HFFc6 (cell line): ENCODE results near the gene ARL14. TPM values are rescaled to one million over a fixed set of nuclear protein-coding genes. Genes with fewer than 3 reads are reported as not detected.
A peak's percentile ranks its signal among the peaks of the same experiment; 100 is the strongest.

Experiments used
- DNase-seq: peaks from one replicate; pipeline ENCODE4 v3.0.0-alpha.2; 2018
- H3K27ac Mint-ChIP-seq: 2 replicates; pipeline ENCODE4 v1.8.0; 2020; ENCODE audit warnings: mild to moderate bottlenecking, mixed read lengths
- H3K27me3 Mint-ChIP-seq: 2 replicates; pipeline ENCODE4 v1.8.0; 2021; ENCODE audit warnings: mild to moderate bottlenecking, moderate library complexity, mixed read lengths; ENCODE audit not compliant: insufficient read depth
- H3K36me3 Mint-ChIP-seq: 2 replicates; pipeline ENCODE4 v1.8.0; 2021; ENCODE audit warnings: low read depth, mixed read lengths
- H3K4me1 Mint-ChIP-seq: 2 replicates; pipeline ENCODE4 v1.8.0; 2020; ENCODE audit warnings: low read depth, mixed read lengths
- H3K4me3 Mint-ChIP-seq: 2 replicates; pipeline ENCODE4 v1.8.0; 2020; ENCODE audit warnings: mild to moderate bottlenecking, moderate library complexity, mixed read lengths
- H3K9me3 Mint-ChIP-seq: 2 replicates; pipeline ENCODE4 v1.8.0; 2020; ENCODE audit warnings: mild to moderate bottlenecking, mixed read lengths
- CTCF ChIP-seq: fragments of 200-600 bp; sonication (generic); IDR thresholded peaks from 2 replicates; pipeline ENCODE4 v1.5.0; 2021; ENCODE audit warnings: antibody characterized with exemption, mild to moderate bottlenecking
- total RNA-seq, 6 experiments: library from RNA; stranded (reverse); fragmentation: NEBNext Ultra II Directional; extraction: Animal tissue kit (Norgen Biotek cat#: 25700); gene quantifications; 2 replicates in 1 of 6; 3 replicates in 5 of 6; pipeline ENCODE4 v1.2.3, GENCODE V29; 2021

The ARL14 gene
- total RNA-seq, 6 experiments from 2014 or later: 0.14 to 0.22 (median 0.17) TPM; not detected in 3

GRCh38 chr3:160694345-160694744 lies 17.4 kb downstream of the ARL14 start:
- DNase-seq: no peak
- H3K27ac Mint-ChIP-seq: no peak overlapping the region
- no peak for TF ChIP-seq CTCF
- peaks cover 5% of the 10 kb centered on the region; the same call in 1 of the 2 replicates for H3K36me3 Mint-ChIP-seq
- H3K27me3 Mint-ChIP-seq: no peaks in the 10 kb centered on the region
- H3K4me3 Mint-ChIP-seq: no peak overlapping the region
- H3K9me3 Mint-ChIP-seq: peaks cover 4% of the 10 kb centered on the region; the same call in 1 of the 2 replicates
- H3K4me1 Mint-ChIP-seq: peaks cover 65% of the 10 kb centered on the region

- Mint-ChIP-seq H3K4me1 (peaks cover 72% of the 10 kb centered on the region), H3K27me3 (no peaks in the 10 kb centered on the region), H3K4me3 (no peak overlapping the region), H3K27ac (0 out of 2 replicates have a peak overlapping the region, but pooled peaks have one; percentile 6), H3K36me3 (peaks cover 5% of the 10 kb centered on the region; the same call in 1 of the 2 replicates), H3K9me3 (peaks cover 4% of the 10 kb centered on the region; the same call in 1 of the 2 replicates)
- TF ChIP-seq CTCF: no peak
- DNase-seq: no peak
Observed at GRCh38 chr3:160695003-160695402, 18.0 kb downstream of the ARL14 start.

- Mint-ChIP-seq H3K27ac (peak overlapping the region; percentile 81), H3K4me3 (peak overlapping the region; percentile 26), H3K9me3 (peaks cover 4% of the 10 kb centered on the region; the same call in 1 of the 2 replicates), H3K36me3 (peaks cover 5% of the 10 kb centered on the region; the same call in 1 of the 2 replicates), H3K4me1 (peaks cover 73% of the 10 kb centered on the region), H3K27me3 (no peaks in the 10 kb centered on the region)
- TF ChIP-seq CTCF: no peak
- DNase-seq: peak; percentile 75
Observed at GRCh38 chr3:160695915-160696327, 19.0 kb downstream of the ARL14 start.

- Mint-ChIP-seq H3K4me3 (peak overlapping the region; percentile 75), H3K27ac (peak overlapping the region; percentile 92), H3K27me3 (no peaks in the 10 kb centered on the region), H3K9me3 (no peaks in the 10 kb centered on the region), H3K4me1 (peaks cover 70% of the 10 kb centered on the region), H3K36me3 (no peaks in the 10 kb centered on the region)
- no peak for TF ChIP-seq CTCF
- DNase-seq: peak; percentile 85
Observed at GRCh38 chr3:160697637-160698380, 20.8 kb downstream of the ARL14 start.

GRCh38 chr3:160698599-160699195 lies 21.7 kb downstream of the ARL14 start:
- DNase-seq: no peak
- Mint-ChIP-seq H3K36me3 (no peaks in the 10 kb centered on the region), H3K4me3 (peak overlapping the region; percentile 13), H3K9me3 (no peaks in the 10 kb centered on the region), H3K27me3 (no peaks in the 10 kb centered on the region), H3K4me1 (peaks cover 70% of the 10 kb centered on the region), H3K27ac (peak overlapping the region; percentile 76)
- TF ChIP-seq CTCF: no peak
